ENCODE measurements around the gene RGS14. TPM values are rescaled to one million over a fixed set of nuclear protein-coding genes. Genes with fewer than 3 reads are reported as not detected.
"Not testable (repeated sequence)": the region's sequence is repeated elsewhere in the genome, so short reads cannot be mapped to it uniquely, and the experiment has no call there.

Gene RGS14
- total RNA-seq, 1 donor from 2014 or later = 4.1 TPM

DNA sequence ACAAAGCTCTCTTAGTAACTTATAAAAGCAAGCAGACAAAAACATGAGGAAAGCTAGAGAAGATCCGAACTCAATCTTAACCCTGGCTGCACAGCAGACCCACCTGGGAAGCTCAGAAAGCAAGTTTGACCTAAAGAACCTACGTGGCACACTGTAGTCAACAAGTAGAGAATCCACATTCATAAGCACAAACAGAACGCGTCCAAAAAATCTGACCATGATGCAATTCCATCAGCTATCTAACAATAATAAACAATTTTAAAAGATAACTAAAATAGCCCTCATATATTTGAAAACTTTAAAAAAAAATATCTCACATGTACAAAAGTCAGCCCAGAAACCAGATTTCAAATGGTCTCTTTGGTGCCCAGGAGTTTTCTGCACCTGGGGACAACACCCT, 10.9 kb upstream of the RGS14 start:
- no peak for DNase-seq (ENCODE audit: low read depth)

DNA sequence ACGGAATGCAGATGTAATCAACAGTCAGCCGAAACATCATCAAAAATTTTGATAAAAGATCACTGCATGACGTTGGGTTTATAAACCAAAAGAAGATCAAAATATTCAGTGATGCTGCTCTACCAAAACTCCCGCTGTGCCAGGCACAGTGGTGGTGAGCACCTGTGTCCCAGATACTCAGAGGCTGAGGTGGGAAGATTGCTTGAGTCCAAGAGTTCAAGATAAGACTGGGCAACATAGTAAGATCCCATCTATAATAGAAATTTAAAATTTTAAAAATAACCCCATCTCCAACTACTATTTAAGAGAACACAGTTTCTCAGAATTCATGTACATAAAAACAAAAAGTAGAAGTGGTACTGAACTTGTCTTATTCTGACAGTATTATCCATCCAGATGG, 10.0 kb upstream of the RGS14 start:
- no peak for DNase-seq (ENCODE audit: low read depth)

DNA sequence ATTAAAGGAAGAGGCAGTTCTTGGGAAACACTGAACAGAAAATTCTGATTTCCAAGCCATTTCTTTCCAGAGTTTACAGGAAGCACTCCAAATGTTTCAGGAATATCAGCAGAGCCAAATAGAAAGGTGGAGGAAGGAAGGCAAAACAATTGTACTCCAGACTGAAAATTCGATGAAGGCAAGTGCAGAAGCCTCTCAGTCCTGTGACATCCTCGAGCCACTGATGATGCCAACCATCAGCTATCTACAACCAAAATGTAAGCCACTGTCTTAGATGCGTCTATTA, 8.4 kb upstream of the RGS14 start:
- no peak for DNase-seq (ENCODE audit: low read depth)

DNA sequence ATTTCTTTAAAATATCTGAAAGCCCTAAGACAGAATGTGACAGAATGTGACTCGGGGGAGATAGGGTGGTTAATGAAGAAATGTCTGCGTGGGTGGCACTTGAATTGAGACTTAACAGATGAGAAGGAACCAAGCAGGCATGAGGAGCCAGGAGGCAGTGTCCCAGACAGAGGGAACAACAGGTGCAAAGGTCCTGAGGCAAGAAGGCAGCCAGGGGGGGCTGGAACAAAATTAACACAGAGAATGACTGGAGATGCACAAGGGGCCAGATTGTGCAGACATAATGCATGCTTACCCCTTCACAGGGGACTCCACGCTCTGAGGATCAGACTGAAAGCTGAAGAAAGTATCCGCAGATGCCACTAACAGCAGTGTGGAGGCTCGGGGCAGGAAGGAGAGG, 8.0 kb upstream of the RGS14 start:
- DNase-seq (ENCODE audit: low read depth) = no peak

DNA sequence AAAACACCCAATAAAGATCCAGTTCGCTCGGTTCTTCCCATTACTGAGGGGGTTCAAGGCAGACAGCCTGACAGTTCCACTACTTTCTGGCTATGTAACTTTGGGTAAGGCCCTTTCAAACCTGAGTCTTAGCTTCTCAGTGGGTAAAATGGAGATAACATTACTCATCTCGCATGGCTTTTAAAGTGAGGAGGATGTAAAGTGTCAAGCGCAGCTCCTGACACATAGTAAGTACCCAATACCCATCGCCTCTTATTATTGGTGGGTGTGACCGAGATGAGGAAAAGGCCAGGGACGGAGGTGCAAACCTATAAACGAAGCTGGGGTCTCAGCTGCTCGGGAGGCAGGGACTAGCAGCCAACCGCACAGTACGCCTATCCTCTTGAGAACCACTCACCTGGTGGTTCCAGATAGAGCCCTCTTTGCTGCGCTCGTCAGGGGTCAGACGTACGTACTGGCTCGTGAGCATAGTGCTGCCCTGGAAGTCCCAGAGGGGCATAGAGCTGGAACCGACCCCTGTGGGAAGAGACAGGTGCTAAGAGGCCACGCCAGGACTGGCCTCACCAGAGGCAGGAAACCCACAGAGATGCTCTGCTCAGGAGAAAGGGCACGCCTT, 6.8 kb upstream of the RGS14 start:
- DNase-seq (ENCODE audit: low read depth) = no peak

DNA sequence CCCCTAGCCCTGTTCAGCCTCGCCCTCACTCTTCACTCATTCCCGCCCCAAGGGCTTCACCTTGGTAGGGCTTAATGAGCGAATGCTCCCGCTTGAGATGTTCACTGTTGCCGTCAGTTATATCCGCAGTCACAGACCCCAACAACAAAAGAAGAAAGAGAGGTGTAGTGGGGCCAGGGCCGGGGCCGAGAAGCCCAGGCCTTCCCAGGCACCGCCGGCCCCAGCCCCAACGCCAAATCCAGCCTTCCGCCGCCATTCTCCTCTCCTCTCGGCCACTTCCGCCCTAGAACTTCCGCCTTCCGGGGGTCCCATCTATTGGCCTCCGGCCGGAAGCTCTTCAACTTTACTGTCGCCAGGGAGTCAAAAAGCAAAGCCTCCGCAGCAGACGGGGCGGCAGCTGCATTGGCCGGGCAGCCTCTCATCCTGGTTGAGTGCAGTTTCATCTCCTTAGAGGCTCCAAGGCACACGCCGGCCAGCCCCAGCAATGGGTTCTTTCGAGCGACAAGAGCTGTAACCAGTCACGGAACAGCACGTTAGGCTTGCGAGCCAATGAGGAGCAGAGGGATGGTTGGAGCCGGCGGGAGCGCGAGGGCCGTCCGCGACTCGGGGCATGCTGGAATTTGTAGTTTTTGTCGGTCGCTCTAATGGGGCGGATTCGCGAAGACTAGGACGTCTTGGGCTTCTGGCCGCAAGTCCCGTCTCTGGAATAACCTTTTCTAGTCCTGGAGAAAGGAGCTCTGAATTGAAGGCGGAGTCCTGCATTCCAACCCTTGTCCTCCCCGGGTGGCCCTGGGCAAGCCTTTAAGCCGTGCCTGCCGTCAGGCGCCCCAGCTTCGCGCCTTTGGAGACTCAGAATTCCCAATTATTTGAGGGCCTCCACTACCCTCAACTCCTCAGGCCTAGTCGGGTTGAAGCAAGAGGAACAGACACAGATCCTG, 6.1 kb upstream of the RGS14 start, which contains the start of gene LMAN2:
TSS of gene LMAN2 (minus strand) at position 277 of the 938 bp plus-strand sequence. CDS start at position 256, 21 bp downstream.
- DNase-seq (ENCODE audit: low read depth) = peak; percentile 98

DNA sequence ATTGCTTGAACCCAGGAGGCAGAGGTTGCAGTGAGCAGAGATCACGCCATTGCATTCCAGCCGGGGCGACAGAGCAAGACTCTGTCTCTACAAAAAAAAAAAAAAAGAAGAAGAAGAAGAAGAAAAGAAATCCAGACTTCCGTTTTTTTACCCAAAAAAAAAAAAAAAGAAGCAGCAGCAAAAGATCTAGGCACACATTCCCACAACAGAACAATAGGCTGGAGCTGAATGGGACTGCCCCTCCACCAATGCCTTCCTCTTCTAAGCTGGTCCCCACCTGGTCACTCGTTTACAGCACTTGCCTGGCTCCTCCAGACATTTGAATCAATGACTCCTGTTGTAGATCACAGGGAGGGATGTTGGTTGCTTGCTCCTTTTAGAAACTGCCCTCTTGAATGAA, 4.6 kb upstream of the RGS14 start:
- DNase-seq (ENCODE audit: low read depth) = no peak

DNA sequence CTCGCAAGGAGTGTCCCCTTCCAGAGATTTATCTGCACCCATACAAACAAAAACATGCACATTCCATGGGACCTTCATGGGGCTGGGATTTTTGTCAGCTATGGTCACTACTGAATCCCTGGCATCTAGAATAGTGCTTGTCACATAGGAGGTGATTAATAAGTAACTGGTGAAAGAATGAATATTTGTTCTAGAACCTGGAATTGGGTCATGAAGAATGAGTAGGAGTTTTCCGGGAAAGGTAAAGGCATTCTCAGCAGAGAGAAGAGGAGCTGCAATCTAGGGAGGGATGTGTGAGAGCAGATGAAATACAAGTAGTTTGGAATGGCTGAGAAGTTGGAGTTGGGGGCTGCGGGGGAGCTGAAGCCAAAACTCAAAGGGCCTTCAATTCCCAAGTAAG, 3.5 kb upstream of the RGS14 start:
- DNase-seq (ENCODE audit: low read depth) = no peak

DNA sequence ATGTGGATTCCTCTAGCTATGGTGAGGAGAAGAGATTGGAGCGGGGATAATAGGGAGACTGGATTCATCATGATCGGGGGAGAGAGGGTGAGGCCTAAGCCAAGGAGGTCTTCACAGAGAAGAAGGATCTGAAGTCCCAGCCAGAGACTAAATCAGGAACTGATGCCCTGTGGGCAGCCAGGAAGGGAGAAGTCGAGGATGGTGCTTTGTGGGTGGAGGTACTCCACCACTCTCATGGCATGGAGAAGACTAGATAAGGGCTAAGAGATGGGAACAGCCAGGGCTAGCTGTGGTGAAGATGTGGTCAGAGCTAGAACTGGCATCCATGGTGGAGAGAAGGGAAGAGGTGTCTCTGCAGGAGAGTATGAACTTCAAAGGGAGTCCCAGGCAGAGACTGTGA, 3.0 kb upstream of the RGS14 start:
- no peak for DNase-seq (ENCODE audit: low read depth)

DNA sequence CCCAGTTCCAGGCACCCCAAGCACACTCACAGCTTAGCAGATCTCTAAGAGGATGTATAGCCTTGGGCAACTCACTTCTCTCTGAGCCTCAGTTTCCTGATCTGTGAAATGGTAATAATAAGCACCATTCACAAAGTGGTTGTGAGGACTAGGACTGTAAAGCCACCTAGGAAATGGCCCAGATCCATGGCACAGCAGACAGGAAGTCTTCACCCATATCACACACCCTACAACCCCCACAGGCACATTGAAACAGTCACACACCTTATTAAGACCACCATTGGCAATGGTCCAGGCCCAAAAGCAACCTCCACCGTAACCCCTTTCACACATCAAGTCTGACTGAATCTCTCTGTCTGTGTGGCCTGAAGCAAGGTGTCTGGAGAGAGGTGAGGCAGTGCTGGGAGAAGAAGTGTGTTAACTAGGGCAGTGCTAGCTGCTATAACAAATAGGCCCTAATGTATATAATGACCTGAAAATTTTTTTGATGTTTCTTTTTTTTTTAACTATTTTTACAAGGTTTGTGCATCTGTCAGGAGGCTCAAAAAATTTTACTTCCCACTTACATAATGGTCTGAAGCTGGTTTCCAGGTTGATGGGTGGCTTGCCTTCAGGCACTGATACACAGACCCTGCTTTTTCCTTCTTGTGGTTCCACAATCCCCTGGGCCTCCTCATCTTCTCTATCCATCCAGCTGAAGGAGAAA, 2.4 kb upstream of the RGS14 start:
- DNase-seq (ENCODE audit: low read depth) = no peak

DNA sequence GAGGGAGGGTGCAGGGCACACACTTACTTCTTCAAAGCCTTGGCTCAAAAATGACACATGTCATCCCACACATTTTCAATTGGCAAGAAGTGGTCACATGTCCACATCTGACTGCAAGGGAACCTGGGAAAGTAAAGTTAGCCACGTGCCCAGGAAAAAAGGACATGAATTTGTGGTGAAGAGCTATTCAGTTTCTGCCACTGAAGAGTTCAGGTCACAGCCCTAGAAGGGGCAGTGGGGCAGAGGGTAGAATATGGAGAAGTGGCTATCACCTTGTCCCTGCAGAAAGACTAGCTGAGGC, 1.9 kb upstream of the RGS14 start:
- no peak for DNase-seq (ENCODE audit: low read depth)

DNA sequence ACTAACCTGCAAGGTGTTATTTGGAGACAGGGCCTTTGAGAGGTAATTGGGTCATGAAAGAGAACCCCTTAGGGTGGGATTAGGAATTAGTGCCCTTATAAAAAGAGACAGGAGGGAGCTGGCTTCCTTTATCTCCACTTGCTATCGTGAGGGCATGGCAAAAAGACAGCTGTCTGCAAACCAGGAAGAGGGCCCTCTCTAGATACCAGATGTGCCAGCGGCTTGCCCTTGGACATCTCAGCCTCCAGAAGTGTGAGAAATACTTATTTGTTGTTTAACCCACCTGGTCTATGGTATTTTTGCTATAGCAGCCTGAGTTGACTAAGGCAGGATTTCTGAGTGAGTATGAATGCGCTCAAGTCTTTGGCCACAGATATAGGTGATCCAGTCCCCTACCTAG, 978 bp upstream of the RGS14 start:
- DNase-seq (ENCODE audit: low read depth) = no peak

DNA sequence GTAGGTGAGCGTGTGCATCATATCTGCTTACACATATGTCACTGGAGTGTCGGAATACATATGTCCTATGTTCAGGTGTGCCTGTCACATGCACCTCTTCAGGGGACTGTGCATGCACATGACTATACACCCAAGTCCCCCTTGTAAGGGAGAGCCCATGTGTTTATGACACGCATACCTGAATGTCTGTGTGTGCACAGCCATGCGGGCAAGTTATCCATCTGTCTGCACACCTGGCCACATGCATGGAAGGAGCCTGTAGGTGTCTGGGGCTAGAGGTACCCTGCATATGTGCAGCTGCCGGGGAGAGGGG, 622 bp upstream of the RGS14 start:
- no peak for DNase-seq (ENCODE audit: low read depth)

DNA sequence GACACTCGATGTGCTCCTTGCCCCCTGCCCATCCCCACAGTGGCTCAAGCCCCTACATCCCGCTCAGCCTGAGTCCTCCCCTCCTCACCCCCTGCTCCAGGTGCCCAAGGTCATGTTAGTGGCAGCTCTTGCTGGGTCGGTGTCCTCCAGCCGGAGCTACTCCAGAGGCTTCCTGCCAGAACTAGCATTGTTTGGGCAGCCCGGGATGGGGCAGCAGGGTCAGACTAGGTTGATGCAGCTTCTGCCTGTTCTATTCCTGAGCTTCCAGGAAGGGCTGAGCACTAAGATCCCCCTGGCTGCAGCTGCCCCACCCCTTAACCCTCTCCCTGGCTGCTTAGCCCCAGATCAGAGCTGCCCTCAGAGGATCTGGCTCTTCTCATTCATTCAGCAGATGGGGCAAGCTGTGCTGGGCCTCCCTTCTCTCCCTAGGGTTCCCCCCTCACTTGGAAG, 671 bp downstream of the RGS14 start:
- DNase-seq (ENCODE audit: low read depth) = no peak

DNA sequence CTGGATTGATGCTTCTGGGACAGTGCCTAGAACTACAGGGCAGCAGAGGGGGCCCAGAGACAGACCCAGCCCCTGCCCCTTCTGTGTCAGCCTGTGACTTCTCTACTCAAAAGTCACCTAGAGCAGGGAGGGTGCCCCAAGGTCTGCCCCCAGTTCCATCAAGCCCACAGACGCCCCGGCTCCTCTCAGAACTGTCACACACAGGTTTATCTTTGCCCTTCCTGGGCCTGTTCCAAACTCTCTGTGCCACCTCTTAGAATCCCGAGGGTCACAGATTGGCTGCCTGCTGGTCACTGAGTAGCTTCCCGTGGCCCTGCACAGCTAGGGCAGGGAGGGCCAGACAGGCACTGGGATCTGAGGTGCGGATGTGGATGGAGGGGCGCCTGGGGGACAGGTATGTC, 1.7 kb downstream of the RGS14 start:
- no peak for DNase-seq (ENCODE audit: low read depth)

DNA sequence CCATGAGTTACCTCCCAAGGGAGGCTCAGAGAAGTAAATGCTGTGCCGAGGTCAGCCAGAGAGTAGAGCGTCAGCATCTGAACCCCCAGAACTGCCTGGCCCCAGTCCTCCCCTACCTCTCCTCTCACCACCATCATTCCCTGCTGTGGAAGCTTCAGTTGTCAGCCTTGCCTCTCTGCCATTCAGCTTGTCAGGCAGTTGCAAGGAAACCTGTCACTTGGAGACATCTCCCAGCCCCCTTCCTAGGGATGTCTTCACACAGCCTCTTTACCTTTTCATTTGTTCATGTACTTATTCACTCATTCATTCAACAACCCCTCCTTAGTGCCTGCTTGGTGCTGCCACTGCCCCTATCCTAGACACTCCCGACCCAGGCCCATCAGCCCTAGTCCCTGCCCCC, 2.1 kb downstream of the RGS14 start:
- no peak for DNase-seq (ENCODE audit: low read depth)

DNA sequence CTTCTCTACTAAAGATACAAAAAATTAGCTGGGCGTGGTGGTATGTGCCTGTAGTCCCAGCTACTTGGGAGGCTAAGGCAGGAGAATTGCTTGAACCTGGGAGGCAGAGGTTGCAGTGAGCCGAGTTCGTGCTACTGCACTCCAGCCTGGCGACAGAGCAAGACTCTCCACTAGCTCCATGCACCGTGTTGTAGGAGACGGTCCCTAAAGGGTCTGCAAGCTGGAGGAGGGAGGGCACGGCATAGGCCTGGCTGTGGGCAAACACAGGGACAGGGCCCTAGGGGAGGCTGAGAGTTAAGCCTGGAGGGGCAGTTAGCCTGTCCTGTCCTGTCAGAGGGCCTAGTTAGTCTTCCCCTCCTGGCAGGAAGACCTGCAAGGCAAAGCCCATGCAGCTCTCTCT, 3.0 kb downstream of the RGS14 start:
- not testable (repeated sequence) for DNase-seq (ENCODE audit: low read depth)

DNA sequence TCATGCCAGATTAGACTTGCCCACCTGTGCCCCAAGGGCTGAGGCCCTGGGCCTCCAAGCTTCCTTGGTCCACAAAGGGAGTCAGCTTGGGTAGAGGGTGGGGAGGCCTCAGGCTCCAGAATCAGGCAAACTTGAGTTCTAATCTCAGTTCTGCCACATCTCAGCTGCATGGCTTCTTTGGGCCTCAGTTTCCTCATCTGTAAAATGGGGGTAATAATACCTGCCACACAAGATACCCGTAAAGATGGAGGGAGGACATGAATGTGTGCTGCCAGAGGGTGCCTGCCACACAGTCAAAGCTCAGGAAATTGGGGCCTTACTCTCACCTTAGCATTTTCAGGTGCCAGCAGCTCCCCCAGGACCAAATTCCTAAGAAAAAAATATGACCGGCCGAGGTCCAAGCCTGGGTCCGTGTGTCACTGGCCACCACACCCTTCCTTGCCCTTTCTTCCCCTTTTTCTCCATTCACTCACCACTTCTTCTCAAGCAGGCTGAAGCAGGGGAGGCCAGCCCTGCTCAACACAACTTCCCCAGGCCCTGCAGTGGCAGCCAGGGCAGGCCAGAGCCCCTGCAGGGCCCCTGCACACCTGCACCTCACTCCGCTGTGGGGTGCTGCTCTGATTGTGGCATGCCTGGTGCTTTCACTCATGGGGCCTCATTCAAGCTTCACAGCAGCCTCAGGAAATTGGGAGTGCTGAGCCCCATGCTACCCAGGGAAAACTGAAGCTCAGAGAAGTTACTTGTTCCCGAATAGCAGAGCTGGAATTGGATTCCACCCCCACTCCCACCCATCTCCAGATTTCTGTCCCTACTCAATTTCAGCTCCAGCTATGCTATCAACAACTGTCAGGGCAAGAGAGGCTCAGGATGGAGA, 3.9 kb downstream of the RGS14 start:
- no peak for DNase-seq (ENCODE audit: low read depth)

DNA sequence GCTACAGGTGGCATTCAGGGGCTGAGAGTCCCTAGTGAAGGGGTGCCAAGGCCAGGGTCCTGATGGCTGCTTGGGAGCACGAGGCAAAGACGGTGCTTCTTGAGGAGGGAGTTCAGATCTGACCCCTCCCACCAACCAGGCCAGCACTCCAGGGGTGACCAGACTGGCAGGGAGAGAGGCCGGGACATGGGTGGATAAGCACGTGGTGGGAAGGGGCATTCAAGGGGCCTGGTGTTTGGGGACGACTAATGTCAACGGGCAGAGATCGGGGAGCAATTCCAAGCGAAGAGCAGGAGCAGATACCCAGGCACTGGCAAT, 4.5 kb downstream of the RGS14 start:
- DNase-seq (ENCODE audit: low read depth) = no peak

DNA sequence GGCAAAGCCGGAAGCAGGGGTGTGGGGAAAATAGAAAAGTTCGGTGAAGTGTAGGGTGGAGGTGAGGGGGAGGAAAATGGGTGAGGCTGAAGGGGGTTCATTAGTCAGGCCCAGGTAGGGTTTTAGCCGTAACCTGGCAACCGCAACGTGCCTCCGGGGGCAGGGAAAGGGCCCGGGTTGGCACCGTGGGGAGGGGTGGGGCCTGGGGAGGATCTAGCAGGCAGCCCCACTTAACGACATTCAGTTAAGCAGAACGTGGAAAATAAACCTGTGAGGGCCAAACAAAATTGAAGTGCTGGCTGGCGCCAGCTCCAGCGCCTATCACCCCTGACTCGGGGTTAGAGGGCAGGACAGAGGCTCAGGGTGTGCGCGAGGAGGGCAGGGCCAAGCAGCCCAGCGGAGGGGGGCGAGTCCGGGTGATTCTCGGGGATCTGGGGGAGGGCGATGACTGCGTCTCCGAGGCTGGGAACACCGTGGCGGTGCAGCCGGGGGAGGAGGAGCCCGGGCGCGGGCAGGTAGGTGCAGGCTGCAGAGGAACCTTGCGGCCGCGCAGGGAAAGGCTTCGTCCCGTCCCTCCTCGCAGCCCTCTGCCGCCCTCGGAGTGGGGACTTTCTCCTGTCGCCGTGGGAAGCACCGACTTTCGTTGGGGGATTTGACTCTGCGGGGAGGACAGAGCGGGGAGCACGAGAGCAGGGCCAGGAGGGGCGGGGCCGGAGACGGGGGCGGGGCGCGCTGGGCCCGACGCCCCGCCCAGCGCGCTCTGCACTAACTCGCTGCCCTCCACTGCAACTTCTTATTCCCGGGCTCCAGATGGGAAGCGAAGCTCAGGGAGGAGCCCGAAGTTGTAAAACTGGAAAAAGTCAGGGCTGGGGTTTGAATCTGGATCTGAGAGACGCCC, 5.1 kb downstream of the RGS14 start:
- peak; percentile 14 for DNase-seq (ENCODE audit: low read depth)

DNA sequence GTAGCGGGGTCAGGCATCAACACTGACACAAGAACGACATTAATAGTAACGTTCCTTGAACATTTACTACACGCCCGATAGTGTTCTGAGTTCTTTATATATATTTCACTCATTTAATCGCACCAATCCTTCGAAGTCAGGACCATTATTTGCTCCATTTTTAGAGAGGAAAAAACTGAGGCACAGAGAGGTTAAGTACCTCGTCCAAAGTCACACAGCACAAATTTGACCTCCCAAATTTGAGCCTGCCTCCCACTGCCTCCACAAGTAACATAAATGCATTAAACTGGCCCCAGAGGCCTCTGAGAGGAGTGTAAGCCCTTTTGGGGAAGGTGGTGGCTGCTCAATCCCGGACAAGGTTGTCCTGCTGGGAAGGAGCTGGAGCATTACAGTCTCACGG, 5.8 kb downstream of the RGS14 start:
- no peak for DNase-seq (ENCODE audit: low read depth)
